GM12891 (cell line): ENCODE results near the gene GMEB2.

Source experiments
- PAX5 ChIP-seq: IDR thresholded peaks from 2 replicates; pipeline ENCODE4 v1.6.1; 2011; ENCODE audit warnings: low read length, moderate library complexity, mild to moderate bottlenecking; ENCODE audit not compliant: insufficient read depth, severe bottlenecking
- POLR2A ChIP-seq: IDR thresholded peaks from 2 replicates; pipeline ENCODE4 v1.6.1; 2011; ENCODE audit warnings: low read depth, low read length, control low read depth
- POLR2AphosphoS5 ChIP-seq: IDR thresholded peaks from 2 replicates; pipeline ENCODE4 v1.6.1; 2011; ENCODE audit warnings: low read depth, low read length, control low read depth
- POU2F2 ChIP-seq: IDR thresholded peaks from 2 replicates; pipeline ENCODE4 v1.6.1; 2011; ENCODE audit warnings: low read depth, mild to moderate bottlenecking, control low read depth, low read length, moderate library complexity
- SPI1 ChIP-seq: IDR thresholded peaks from 2 replicates; pipeline ENCODE4 v1.6.1; 2011; ENCODE audit warnings: low read depth, low read length, control low read depth
- TAF1 ChIP-seq: IDR thresholded peaks from 2 replicates; pipeline ENCODE4 v1.6.1; 2011; ENCODE audit warnings: low read depth, low read length, control low read depth

GRCh38 chr20:63561624-63562396 lies 65.1 kb downstream of the GMEB2 start:
- TF ChIP-seq TAF1 (no peak), POLR2AphosphoS5 (no peak), POLR2A (no peak), SPI1 (no peak), POU2F2 (no peak), PAX5 (no peak)
